GM03348 (cell line): ENCODE data around the gene WSB1.

Experiments
- DNase-seq: peaks from one replicate; pipeline ENCODE4 v3.0.0; 2012; ENCODE audit warnings: low spot score

Gene WSB1

GRCh38 chr17:27339836-27340550 is 46.1 kb downstream of the WSB1 start:
- DNase-seq: no peak

- no peak for DNase-seq
Observed at GRCh38 chr17:27340575-27340974, 46.7 kb downstream of the WSB1 start.

GRCh38 chr17:27341041-27341471 is 47.1 kb downstream of the WSB1 start:
- no peak for DNase-seq

GRCh38 chr17:27342059-27342458 is 48.1 kb downstream of the WSB1 start:
- DNase-seq: no peak

GRCh38 chr17:27343294-27343693 is 49.4 kb downstream of the WSB1 start:
- no peak for DNase-seq

GRCh38 chr17:27343977-27344607 is 50.2 kb downstream of the WSB1 start:
- no peak for DNase-seq

GRCh38 chr17:27345141-27345904 is 51.4 kb downstream of the WSB1 start:
- DNase-seq: no peak

- no peak for DNase-seq
Observed at GRCh38 chr17:27346228-27346899, 52.5 kb downstream of the WSB1 start.

GRCh38 chr17:27348196-27348595 is 54.3 kb downstream of the WSB1 start:
- DNase-seq: no peak

- DNase-seq: no peak
Observed at GRCh38 chr17:27349540-27350021, 55.7 kb downstream of the WSB1 start.

- no peak for DNase-seq
Observed at GRCh38 chr17:27351759-27352158, 57.8 kb downstream of the WSB1 start.

- DNase-seq: no peak
Observed at GRCh38 chr17:27352448-27353032, 58.6 kb downstream of the WSB1 start.

- no peak for DNase-seq
Observed at GRCh38 chr17:27353033-27353460, 59.1 kb downstream of the WSB1 start.

GRCh38 chr17:27353461-27354050 is 59.6 kb downstream of the WSB1 start:
- peak; percentile 99 for DNase-seq

GRCh38 chr17:27354051-27354490 is 60.2 kb downstream of the WSB1 start:
- no peak for DNase-seq

GRCh38 chr17:27354491-27355081 is 60.7 kb downstream of the WSB1 start:
- DNase-seq: no peak

- no peak for DNase-seq
Observed at GRCh38 chr17:27355419-27355818, 61.5 kb downstream of the WSB1 start.

GRCh38 chr17:27356091-27356705 is 62.3 kb downstream of the WSB1 start:
- DNase-seq: no peak

- no peak for DNase-seq
Observed at GRCh38 chr17:27357236-27357635, 63.3 kb downstream of the WSB1 start.

GRCh38 chr17:27360507-27360906 is 66.6 kb downstream of the WSB1 start:
- DNase-seq: no peak

GRCh38 chr17:27361695-27362094 is 67.8 kb downstream of the WSB1 start:
- DNase-seq: no peak
